Effector CD8-positive, alpha-beta T cell (primary cell): Measurements from ENCODE around the gene HOXD8.

ENCODE experiments used
- DNase-seq: peaks from one replicate; lab custom pipeline; 2025; lab: John Stamatoyannopoulos, UW

Gene HOXD8

GRCh38 chr2:176173567-176174381 lies 44.3 kb downstream of the HOXD8 start:
- no peak for DNase-seq

- DNase-seq: no peak
Measured at GRCh38 chr2:176174382-176174823, 44.9 kb downstream of the HOXD8 start.

- DNase-seq: no peak
Measured at GRCh38 chr2:176174824-176175708, 45.6 kb downstream of the HOXD8 start.

GRCh38 chr2:176175709-176176607 lies 46.5 kb downstream of the HOXD8 start:
- no peak for DNase-seq

GRCh38 chr2:176177580-176178037 lies 48.1 kb downstream of the HOXD8 start:
- DNase-seq: no peak

GRCh38 chr2:176178038-176178756 lies 48.7 kb downstream of the HOXD8 start:
- no peak for DNase-seq

GRCh38 chr2:176178757-176179295 lies 49.3 kb downstream of the HOXD8 start:
- DNase-seq: no peak

- no peak for DNase-seq
Measured at GRCh38 chr2:176181551-176181950, 52.0 kb downstream of the HOXD8 start.
